ENCODE results near the gene OR2T27. TPM values are rescaled to one million over a fixed set of nuclear protein-coding genes. Genes with fewer than 3 reads are reported as not detected.
"Not testable (repeated sequence)": the region's sequence is repeated elsewhere in the genome, so short reads cannot be mapped to it uniquely, and the experiment has no call there.

OR2T27 gene
- total and polyA plus RNA-seq, 4 experiments from 2014 or later = not detected

DNA sequence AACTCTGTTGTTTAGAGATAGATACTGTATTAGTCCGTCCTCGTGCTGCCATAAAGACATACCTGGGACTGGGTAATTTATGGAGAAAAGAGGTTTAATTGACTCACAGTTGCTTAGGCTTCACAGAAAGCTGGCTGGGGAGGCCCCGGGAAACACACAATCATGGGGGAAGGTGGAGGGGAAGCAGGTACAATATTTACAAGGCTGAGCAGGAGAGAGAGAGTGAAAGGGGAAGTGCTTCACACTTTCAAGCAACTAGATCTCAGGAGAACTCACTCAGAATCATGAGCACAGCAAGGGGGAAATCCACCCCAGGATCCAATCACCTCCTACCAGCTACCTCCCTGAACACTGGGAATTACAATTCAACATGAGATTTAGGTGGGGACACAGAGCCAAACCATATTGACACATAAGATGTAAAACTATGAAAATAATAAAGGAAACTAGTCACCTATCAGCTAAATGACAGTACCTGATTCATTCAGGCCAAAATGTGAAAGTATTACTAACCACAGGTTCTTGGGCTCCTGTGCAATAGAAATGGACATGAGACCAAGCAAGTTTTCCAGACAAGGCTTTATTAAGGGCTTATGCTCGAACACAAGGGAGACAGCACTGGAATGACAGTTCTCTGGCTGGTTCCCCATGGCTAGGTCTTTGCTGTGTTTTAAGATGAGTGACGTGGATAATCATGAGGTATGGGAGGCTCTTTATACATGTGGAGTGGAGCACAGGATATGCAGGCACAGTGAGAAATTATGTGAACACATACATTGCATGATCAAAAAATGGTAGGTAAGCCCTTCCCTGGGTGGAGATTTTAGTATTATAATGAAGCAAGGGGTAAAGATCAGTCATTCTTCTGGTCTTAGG, 8.4 kb upstream of the OR2T27 start:
- H3K9me3 ChIP-seq (ENCODE audit: control insufficient read depth in 1 of 2, low read length in 2 of 2); H3K27ac ChIP-seq (ENCODE audit: low read depth, low read length); H3K36me3 Mint-ChIP-seq; H3K36me3 ChIP-seq (ENCODE audit: insufficient read depth, low read length); H3K4me3 Mint-ChIP-seq; H3K4me1 Mint-ChIP-seq; intact Hi-C loops (cut with micrococcal nuclease); DNase-seq; H3K4me1 ChIP-seq (ENCODE audit: insufficient read depth, low read length); H3K4me3 ChIP-seq (ENCODE audit: low read length in 2 of 2); H3K9me3 Mint-ChIP-seq; H3K27ac Mint-ChIP-seq; H3K27me3 Mint-ChIP-seq; CTCF ChIA-PET (ENCODE audit: partially characterized antibody); POLR2A ChIA-PET (ENCODE audit: partially characterized antibody); H3K27me3 ChIP-seq (ENCODE audit: insufficient read depth, low read length): not testable (repeated sequence)

DNA sequence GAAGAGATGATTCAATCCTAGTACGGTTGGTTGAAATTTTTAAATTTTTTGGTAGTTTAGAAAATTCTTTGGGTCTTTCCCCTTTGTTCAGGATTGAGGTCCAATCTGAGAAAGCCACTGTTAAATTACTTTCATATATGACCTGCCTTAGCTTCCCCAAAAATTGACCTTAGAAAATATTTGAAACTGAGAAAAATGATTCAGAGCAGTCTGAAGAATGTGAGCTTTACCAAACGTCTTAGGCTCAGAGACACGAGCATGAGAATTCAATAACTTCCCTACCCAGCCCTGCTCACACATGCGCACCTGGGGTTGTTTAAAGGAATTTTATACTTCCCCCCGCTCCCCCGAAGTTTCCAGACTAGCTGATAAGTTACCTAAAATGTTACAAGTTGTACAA, 1.5 kb upstream of the OR2T27 start:
- H3K27ac Mint-ChIP-seq; H3K4me1 ChIP-seq (ENCODE audit: insufficient read depth, low read length); DNase-seq; H3K36me3 ChIP-seq (ENCODE audit: insufficient read depth, low read length); H3K4me3 Mint-ChIP-seq; intact Hi-C loops (cut with micrococcal nuclease); H3K27me3 Mint-ChIP-seq; H3K9me3 ChIP-seq (ENCODE audit: control insufficient read depth in 1 of 2, low read length in 2 of 2); H3K36me3 Mint-ChIP-seq; POLR2A ChIA-PET (ENCODE audit: partially characterized antibody); H3K9me3 Mint-ChIP-seq; H3K4me1 Mint-ChIP-seq; H3K27me3 ChIP-seq (ENCODE audit: insufficient read depth, low read length); CTCF ChIA-PET (ENCODE audit: partially characterized antibody); H3K4me3 ChIP-seq (ENCODE audit: low read length in 2 of 2); H3K27ac ChIP-seq (ENCODE audit: low read depth, low read length): not testable (repeated sequence)

DNA sequence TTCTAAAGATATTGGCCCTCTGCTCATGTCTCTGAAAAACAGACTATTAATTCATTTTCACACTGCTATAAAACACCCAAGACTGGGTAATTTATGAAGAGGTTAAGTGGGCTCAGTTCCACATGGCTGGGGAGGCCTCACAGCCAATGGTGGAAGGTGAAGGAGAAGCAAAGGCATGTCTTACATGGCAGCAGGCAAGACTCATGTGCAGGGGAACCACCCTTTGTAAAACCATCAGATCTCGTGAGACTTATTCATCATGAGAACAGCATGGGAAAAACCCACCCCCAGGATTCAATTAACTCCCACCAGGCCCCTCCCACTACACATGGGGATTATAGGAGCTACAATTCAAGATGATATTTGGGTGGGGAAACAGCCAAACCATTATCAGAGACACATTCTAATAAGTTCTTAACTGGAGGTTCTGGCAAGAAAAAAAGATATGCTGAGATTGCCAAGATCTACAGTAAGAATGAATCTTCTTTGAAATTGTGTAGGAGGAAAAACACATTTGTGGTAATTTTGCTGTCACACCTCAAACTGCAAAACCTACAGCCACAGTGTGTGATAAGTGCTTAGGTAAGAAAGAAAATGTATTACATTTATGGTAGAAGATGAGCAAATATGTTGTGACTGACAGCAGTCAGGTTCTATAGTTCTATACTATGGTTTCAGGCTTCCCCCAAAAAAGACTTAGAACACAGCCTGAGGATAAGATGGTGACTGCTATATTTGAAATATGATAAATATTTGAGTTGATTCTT, 6.4 kb downstream of the OR2T27 start:
- intact Hi-C loops (cut with micrococcal nuclease); H3K9me3 Mint-ChIP-seq; H3K27ac ChIP-seq (ENCODE audit: low read depth, low read length); H3K4me1 Mint-ChIP-seq; H3K27me3 ChIP-seq (ENCODE audit: insufficient read depth, low read length); POLR2A ChIA-PET (ENCODE audit: partially characterized antibody); H3K27ac Mint-ChIP-seq; H3K36me3 ChIP-seq (ENCODE audit: insufficient read depth, low read length); H3K9me3 ChIP-seq (ENCODE audit: control insufficient read depth in 1 of 2, low read length in 2 of 2); H3K4me1 ChIP-seq (ENCODE audit: insufficient read depth, low read length); H3K4me3 Mint-ChIP-seq; H3K4me3 ChIP-seq (ENCODE audit: low read length in 2 of 2); CTCF ChIA-PET (ENCODE audit: partially characterized antibody); H3K27me3 Mint-ChIP-seq; DNase-seq; H3K36me3 Mint-ChIP-seq: not testable (repeated sequence)

DNA sequence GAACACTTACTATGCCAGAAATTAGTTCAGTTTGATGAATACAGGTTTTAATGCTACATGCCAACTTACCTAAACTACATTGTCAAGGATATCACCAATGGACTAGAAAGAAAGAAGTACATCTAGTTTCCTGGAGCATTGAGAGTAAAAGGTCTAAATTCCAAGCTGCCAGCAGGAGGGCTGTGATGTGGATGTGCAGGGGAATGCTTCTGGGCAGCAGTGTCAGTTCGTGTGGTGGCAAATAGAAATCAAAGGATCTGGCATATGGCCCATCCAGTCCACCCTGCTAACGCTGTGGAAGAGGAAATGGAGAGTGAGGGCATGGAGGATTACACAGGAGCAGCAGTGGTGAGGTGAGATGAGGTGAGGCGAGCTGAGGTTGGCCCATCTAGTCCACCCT, 10.2 kb downstream of the OR2T27 start, which contains the start of gene OR2T35:
Gene OR2T35, minus strand, starts transcription at position 101 of the 400 bp plus-strand sequence. CDS start 6,020 bp downstream, outside the sequence.
- CTCF ChIA-PET (ENCODE audit: partially characterized antibody); intact Hi-C loops (cut with micrococcal nuclease); DNase-seq; H3K4me3 ChIP-seq (ENCODE audit: low read length in 2 of 2); H3K27me3 Mint-ChIP-seq; H3K27me3 ChIP-seq (ENCODE audit: insufficient read depth, low read length); H3K4me3 Mint-ChIP-seq; POLR2A ChIA-PET (ENCODE audit: partially characterized antibody); H3K36me3 Mint-ChIP-seq; H3K4me1 ChIP-seq (ENCODE audit: insufficient read depth, low read length); H3K36me3 ChIP-seq (ENCODE audit: insufficient read depth, low read length); H3K9me3 ChIP-seq (ENCODE audit: control insufficient read depth in 1 of 2, low read length in 2 of 2); H3K4me1 Mint-ChIP-seq; H3K27ac Mint-ChIP-seq; H3K27ac ChIP-seq (ENCODE audit: low read depth, low read length); H3K9me3 Mint-ChIP-seq: not testable (repeated sequence)

DNA sequence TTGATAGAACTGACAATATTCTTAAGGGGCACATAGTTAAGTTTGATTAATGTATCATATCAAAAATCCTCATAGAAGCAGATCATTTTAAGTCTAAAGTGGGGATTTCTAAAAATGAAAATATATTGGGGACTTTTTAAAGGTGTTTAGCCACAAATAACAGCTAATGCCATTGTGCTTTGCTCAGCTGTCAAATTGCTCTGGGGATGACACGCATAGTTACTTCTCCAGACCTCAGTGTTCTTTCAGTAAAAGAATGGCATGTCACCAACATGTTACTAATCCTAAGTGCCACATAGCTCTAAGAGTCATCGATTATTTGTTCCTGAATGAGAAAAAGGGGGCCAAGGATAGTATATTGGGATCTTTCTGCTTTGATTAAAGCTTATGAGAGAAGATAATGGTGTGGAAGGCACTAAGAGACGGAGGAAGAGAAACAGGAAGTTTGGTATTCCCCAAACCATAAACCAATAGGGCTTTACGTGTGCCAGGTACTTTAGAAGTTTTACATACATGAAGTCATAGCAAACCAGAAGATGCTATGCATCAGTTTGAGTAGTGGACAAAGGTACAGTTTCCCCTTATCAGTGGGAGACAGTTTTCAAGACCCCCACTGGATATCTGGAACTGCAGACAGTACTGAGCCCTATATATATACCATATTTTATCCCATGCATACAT, 12.2 kb downstream of the OR2T27 start:
- H3K4me3 Mint-ChIP-seq; H3K36me3 Mint-ChIP-seq; H3K27me3 Mint-ChIP-seq; H3K4me3 ChIP-seq (ENCODE audit: low read length in 2 of 2); H3K27ac Mint-ChIP-seq; H3K4me1 Mint-ChIP-seq; H3K27ac ChIP-seq (ENCODE audit: low read depth, low read length); H3K27me3 ChIP-seq (ENCODE audit: insufficient read depth, low read length); H3K4me1 ChIP-seq (ENCODE audit: insufficient read depth, low read length); intact Hi-C loops (cut with micrococcal nuclease); DNase-seq; H3K36me3 ChIP-seq (ENCODE audit: insufficient read depth, low read length); H3K9me3 Mint-ChIP-seq; H3K9me3 ChIP-seq (ENCODE audit: control insufficient read depth in 1 of 2, low read length in 2 of 2); CTCF ChIA-PET (ENCODE audit: partially characterized antibody); POLR2A ChIA-PET (ENCODE audit: partially characterized antibody): not testable (repeated sequence)

DNA sequence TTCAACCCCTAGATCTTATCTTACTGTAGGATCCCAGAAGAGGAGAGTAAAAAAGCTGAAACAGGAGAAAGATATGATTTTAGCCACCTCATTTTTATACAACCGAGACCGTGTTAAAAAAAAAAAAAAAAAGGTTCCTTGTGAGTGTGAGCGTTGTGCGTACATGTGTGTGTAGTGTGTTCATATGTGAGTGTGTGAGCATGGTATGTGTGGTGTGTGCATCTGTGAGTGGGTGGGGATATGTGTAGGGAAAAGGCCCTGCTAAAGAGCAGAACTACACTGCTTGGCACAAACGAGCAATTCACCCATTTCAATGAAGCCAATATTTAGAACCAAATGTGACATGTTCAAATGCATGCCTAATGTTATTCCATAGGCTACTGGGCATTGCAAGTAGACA, 13.7 kb downstream of the OR2T27 start:
- H3K27ac ChIP-seq (ENCODE audit: low read depth, low read length); DNase-seq; POLR2A ChIA-PET (ENCODE audit: partially characterized antibody); H3K27ac Mint-ChIP-seq; H3K36me3 ChIP-seq (ENCODE audit: insufficient read depth, low read length); H3K9me3 Mint-ChIP-seq; H3K4me1 Mint-ChIP-seq; H3K27me3 Mint-ChIP-seq; H3K4me3 ChIP-seq (ENCODE audit: low read length in 2 of 2); H3K4me3 Mint-ChIP-seq; H3K36me3 Mint-ChIP-seq; H3K4me1 ChIP-seq (ENCODE audit: insufficient read depth, low read length); intact Hi-C loops (cut with micrococcal nuclease); H3K27me3 ChIP-seq (ENCODE audit: insufficient read depth, low read length); H3K9me3 ChIP-seq (ENCODE audit: control insufficient read depth in 1 of 2, low read length in 2 of 2); CTCF ChIA-PET (ENCODE audit: partially characterized antibody): not testable (repeated sequence)

DNA sequence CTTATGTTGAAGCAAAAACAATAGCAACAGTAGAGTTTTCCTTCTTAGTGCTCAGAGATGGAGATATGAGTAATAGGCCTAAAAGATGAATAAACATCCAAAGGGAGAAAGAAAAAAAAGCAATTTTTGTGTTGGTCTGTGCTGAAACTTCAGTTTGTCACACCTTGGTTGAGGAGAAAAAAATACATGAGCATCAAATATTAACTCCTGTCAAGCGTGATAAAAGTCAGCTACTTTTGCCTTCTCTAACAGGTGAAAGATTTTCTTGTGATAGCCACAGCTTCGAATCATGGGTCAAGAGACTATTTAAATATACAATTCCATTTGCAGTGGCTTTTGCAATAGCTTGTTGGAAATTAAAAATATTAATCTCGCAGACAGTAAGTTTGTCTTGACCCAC, 14.4 kb downstream of the OR2T27 start:
- POLR2A ChIA-PET (ENCODE audit: partially characterized antibody); H3K27me3 Mint-ChIP-seq; intact Hi-C loops (cut with micrococcal nuclease): not testable (repeated sequence)

More for the DNA sequence above, 14.4 kb downstream of the OR2T27 start:
- CTCF ChIA-PET (ENCODE audit: partially characterized antibody); H3K36me3 ChIP-seq (ENCODE audit: insufficient read depth, low read length); H3K4me3 Mint-ChIP-seq; H3K36me3 Mint-ChIP-seq; H3K9me3 Mint-ChIP-seq; DNase-seq; H3K27ac Mint-ChIP-seq; H3K4me1 Mint-ChIP-seq; H3K27me3 ChIP-seq (ENCODE audit: insufficient read depth, low read length); H3K4me3 ChIP-seq (ENCODE audit: low read length in 2 of 2); H3K9me3 ChIP-seq (ENCODE audit: control insufficient read depth in 1 of 2, low read length in 2 of 2); H3K27ac ChIP-seq (ENCODE audit: low read depth, low read length); H3K4me1 ChIP-seq (ENCODE audit: insufficient read depth, low read length): not testable (repeated sequence)

Measured in CD4-positive, alpha-beta memory T cell (primary cell).